H9 (cell line): Measurements from ENCODE around the gene CBFA2T2. TPM values are rescaled to one million over a fixed set of nuclear protein-coding genes. Genes with fewer than 3 reads are reported as not detected.

Source experiments
- DNase-seq: peaks from one replicate; pipeline ENCODE4 v3.0.0-alpha.2; 2017
- H2AFZ ChIP-seq: one replicate; pipeline ENCODE4 v1.6.1; 2013; ENCODE audit warnings: mild to moderate bottlenecking, low read length, control low read depth, moderate library complexity
- H2AK5ac ChIP-seq: 2 replicates; pipeline ENCODE4 v1.6.1; 2013; ENCODE audit warnings: low read length, control low read depth, mixed read lengths; ENCODE audit not compliant: insufficient read length
- H2BK120ac ChIP-seq: one replicate; pipeline ENCODE4 v1.6.1; 2013; ENCODE audit warnings: low read depth, mild to moderate bottlenecking, low read length, control low read depth, inconsistent platforms; ENCODE audit not compliant: poor library complexity, severe bottlenecking
- H2BK12ac ChIP-seq: 2 replicates; pipeline ENCODE4 v1.6.1; 2013; ENCODE audit warnings: low read length, control low read depth, mixed read lengths, low read depth; ENCODE audit not compliant: insufficient read length
- H2BK15ac ChIP-seq: 2 replicates; pipeline ENCODE4 v1.6.1; 2013; ENCODE audit warnings: low read depth, low read length, control low read depth
- H2BK20ac ChIP-seq: one replicate; pipeline ENCODE4 v1.6.1; 2013; ENCODE audit warnings: low read depth, mild to moderate bottlenecking, low read length, control low read depth, inconsistent platforms; ENCODE audit not compliant: poor library complexity, severe bottlenecking
- H2BK5ac ChIP-seq: 2 replicates; pipeline ENCODE4 v1.6.1; 2013; ENCODE audit warnings: low read length, control low read depth, mixed read lengths; ENCODE audit not compliant: insufficient read length
- H3K14ac ChIP-seq: 2 replicates; pipeline ENCODE4 v1.6.1; 2013; ENCODE audit warnings: low read length, control low read depth; ENCODE audit not compliant: insufficient read depth
- H3K18ac ChIP-seq: 2 replicates; pipeline ENCODE4 v1.6.1; 2013; ENCODE audit warnings: low read depth, mild to moderate bottlenecking, mixed read lengths, low read length, control low read depth; ENCODE audit not compliant: insufficient read length
- H3K23ac ChIP-seq: 2 replicates; pipeline ENCODE4 v1.6.1; 2013; ENCODE audit warnings: low read length, control low read depth, mixed read lengths, low read depth; ENCODE audit not compliant: insufficient read length
- H3K23me2 ChIP-seq: 2 replicates; pipeline ENCODE4 v1.6.1; 2013; ENCODE audit warnings: low read depth, mild to moderate bottlenecking, mixed read lengths, low read length, control low read depth; ENCODE audit not compliant: insufficient read length, poor library complexity, severe bottlenecking
- H3K27ac ChIP-seq: 2 replicates; pipeline ENCODE4 v1.5.1; 2013; ENCODE audit warnings: low read length, control low read depth, mixed read lengths, low read depth; ENCODE audit not compliant: insufficient read length
- H3K27me3 ChIP-seq: 2 replicates; pipeline ENCODE4 v1.6.1; 2013; ENCODE audit warnings: low read length, control low read depth, inconsistent platforms; ENCODE audit not compliant: insufficient read depth
- H3K4ac ChIP-seq: 2 replicates; pipeline ENCODE4 v1.6.1; 2013; ENCODE audit warnings: low read depth, mild to moderate bottlenecking, control low read depth, inconsistent platforms, low read length, moderate library complexity
- H3K4me1 ChIP-seq: 2 replicates; pipeline ENCODE4 v1.6.1; 2013; ENCODE audit warnings: low read length, control low read depth, inconsistent platforms; ENCODE audit not compliant: insufficient read depth
- H3K4me2 ChIP-seq: 2 replicates; pipeline ENCODE4 v1.6.1; 2013; ENCODE audit warnings: low read length, control low read depth, mixed read lengths; ENCODE audit not compliant: insufficient read length, insufficient read depth
- H3K56ac ChIP-seq: 2 replicates; pipeline ENCODE4 v1.6.1; 2013; ENCODE audit warnings: low read depth, mild to moderate bottlenecking, mixed read lengths, low read length, control low read depth; ENCODE audit not compliant: insufficient read length
- H3K79me1 ChIP-seq: 2 replicates; pipeline ENCODE4 v1.6.1; 2013; ENCODE audit warnings: low read depth, mild to moderate bottlenecking, moderate library complexity, low read length, control low read depth, inconsistent platforms; ENCODE audit not compliant: insufficient read depth, poor library complexity, severe bottlenecking
- H3K79me2 ChIP-seq: 2 replicates; pipeline ENCODE4 v1.6.1; 2013; ENCODE audit warnings: low read length, control low read depth, inconsistent platforms; ENCODE audit not compliant: insufficient read depth
- H3K9ac ChIP-seq: 2 replicates; pipeline ENCODE4 v1.6.1; 2013; ENCODE audit warnings: low read length, control low read depth, mixed read lengths; ENCODE audit not compliant: insufficient read length; ENCODE audit errors: extremely low read depth
- H3K9me3 ChIP-seq: one replicate; pipeline ENCODE4 v1.6.1; 2013; ENCODE audit warnings: low read depth, low read length, inconsistent platforms; ENCODE audit not compliant: control insufficient read depth
- H3T11ph ChIP-seq: one replicate; pipeline ENCODE4 v1.6.1; 2013; ENCODE audit warnings: mild to moderate bottlenecking, low read length, control low read depth, inconsistent platforms
- H4K20me1 ChIP-seq: one replicate; pipeline ENCODE4 v1.6.1; 2013; ENCODE audit not compliant: control insufficient read depth, insufficient read length, insufficient read depth
- H4K5ac ChIP-seq: 2 replicates; pipeline ENCODE4 v1.6.1; 2013; ENCODE audit warnings: low read depth, mild to moderate bottlenecking, mixed read lengths, low read length, control low read depth; ENCODE audit not compliant: insufficient read length
- H4K8ac ChIP-seq: replicated peaks from 2 replicates; pipeline ENCODE4 v1.6.1; 2013; ENCODE audit warnings: low read length, control low read depth, mixed read lengths, low read depth; ENCODE audit not compliant: insufficient read length
- H4K91ac ChIP-seq: 2 replicates; pipeline ENCODE4 v1.6.1; 2013; ENCODE audit warnings: low read depth, mild to moderate bottlenecking, moderate library complexity, mixed read lengths, low read length, control low read depth; ENCODE audit not compliant: insufficient read length
- H3K27ac Mint-ChIP-seq, 3 experiments: 2 replicates in 2 of 3; 3 replicates in 1 of 3; pipeline ENCODE4 v1.8.0; 2020 to 2021; ENCODE audit warnings: mixed read lengths in 3 of 3, mild to moderate bottlenecking in 1 of 3, moderate library complexity in 1 of 3
- H3K27me3 Mint-ChIP-seq: 2 replicates; pipeline ENCODE4 v1.8.0; 2021; ENCODE audit warnings: low read depth, mild to moderate bottlenecking, moderate library complexity, mixed read lengths
- H3K36me3 Mint-ChIP-seq, 3 experiments: 2 replicates in 2 of 3; 3 replicates in 1 of 3; pipeline ENCODE4 v1.8.0; 2020 to 2021; ENCODE audit warnings: low read depth in 3 of 3, mixed read lengths in 3 of 3; ENCODE audit not compliant: insufficient read depth in 1 of 3
- H3K4me1 Mint-ChIP-seq, 2 experiments: 2 replicates each; pipeline ENCODE4 v1.8.0; 2020; ENCODE audit warnings: mixed read lengths in 2 of 2
- H3K4me3 Mint-ChIP-seq, 2 experiments: 2 replicates in 1 of 2; 3 replicates in 1 of 2; pipeline ENCODE4 v1.8.0; 2020 to 2021; ENCODE audit warnings: mild to moderate bottlenecking in 2 of 2, mixed read lengths in 2 of 2, moderate library complexity in 1 of 2
- H3K9me3 Mint-ChIP-seq, 2 experiments: 2 replicates in 1 of 2; 3 replicates in 1 of 2; pipeline ENCODE4 v1.8.0; 2020; ENCODE audit warnings: mild to moderate bottlenecking in 2 of 2, mixed read lengths in 2 of 2, moderate library complexity in 1 of 2
- WGBS: extraction: QIAGEN DNeasy Blood & Tissue Kit; methylation state at CpG from one replicate; pipeline ENCODE4 v1.1.7; 2013; ENCODE audit warnings: missing lambda C conversion rate, low lambda C conversion rate, mixed read lengths; ENCODE audit not compliant: insufficient read length; ENCODE audit errors: extremely low coverage; 5-methylcytosine and 5-hydroxymethylcytosine counted together
- total RNA-seq: library from RNA; stranded (reverse); gene quantifications from 2 replicates; pipeline ENCODE4 v1.2.1, GENCODE V29; 2021
- TF ChIP-seq, protein P1 (sequence below): fragments of 200-600 bp; sonication (generic); conservative IDR thresholded peaks from 3 replicates; pipeline ENCODE4 v1.8.0; 2021; ENCODE audit warnings: antibody characterized with exemption, mild to moderate bottlenecking

Gene CBFA2T2
- total RNA-seq, 1 experiment from 2014 or later = 11.2 TPM

DNA sequence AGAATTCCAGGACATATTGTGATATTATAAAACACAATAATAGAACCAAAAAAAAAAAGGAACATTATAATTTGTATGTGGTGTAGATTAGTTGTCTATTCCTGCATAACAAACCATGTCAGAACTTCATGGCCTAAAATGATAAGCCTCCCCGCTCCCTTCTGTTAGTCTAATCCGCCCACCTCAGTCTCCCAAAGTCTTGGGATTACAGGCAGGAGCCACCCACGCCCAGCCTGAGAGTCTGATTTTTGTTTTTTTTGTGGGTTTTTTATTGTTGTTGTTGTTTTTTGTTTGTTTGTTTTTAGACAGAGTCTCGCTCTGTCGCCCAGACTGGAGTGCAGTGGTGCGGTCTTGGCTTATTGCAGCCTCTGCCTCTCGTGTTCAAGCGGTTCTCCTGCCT is 111.1 kb downstream of the CBFA2T2 start:
- Histone ChIP-seq H2BK120ac (no peak overlapping the region), H2BK12ac (no peak overlapping the region), H3K56ac (no peak overlapping the region), H4K8ac (no peak overlapping the region), H3K79me1 (no peaks in the 10 kb centered on the region), H4K20me1 (no peaks in the 10 kb centered on the region), H3K4ac (no peak overlapping the region), H3K27ac (no peak overlapping the region), H3K18ac (no peak overlapping the region), H4K91ac (no peak overlapping the region), H2AFZ (no peak overlapping the region), H3K9me3 (no peaks in the 10 kb centered on the region), H3K14ac (no peak overlapping the region), H3T11ph (no peak overlapping the region), H3K4me1 (no peaks in the 10 kb centered on the region), H3K4me2 (no peak overlapping the region), H4K5ac (no peak overlapping the region), H3K79me2 (no peaks in the 10 kb centered on the region), H3K27me3 (no peaks in the 10 kb centered on the region), H2BK5ac (no peak overlapping the region), H2BK20ac (no peak overlapping the region), H3K9ac (no peak overlapping the region), H3K23me2 (no peaks in the 10 kb centered on the region), H2AK5ac (no peak overlapping the region), H2BK15ac (no peak overlapping the region), H3K23ac (no peak overlapping the region)
- peaks cover 6 to 13% (median 12%) of the 10 kb centered on the region in 3 experiments; a peak in 6 of 7 replicates for H3K36me3 Mint-ChIP-seq
- no peaks in the 10 kb centered on the region for H3K27me3 Mint-ChIP-seq
- H3K4me1 Mint-ChIP-seq = peaks cover 0 to 5% of the 10 kb centered on the region in 2 experiments; a peak in 2 of 4 replicates
- DNase-seq = no peak
- no peak overlapping the region for H3K4me3 Mint-ChIP-seq
- H3K9me3 Mint-ChIP-seq = peaks cover 5 to 7% of the 10 kb centered on the region in 2 experiments; a peak in 3 of 5 replicates
- H3K27ac Mint-ChIP-seq = no peak overlapping the region
- no CpG with 5 or more reads among the region's 8 CpGs for WGBS
- TF ChIP-seq, protein P1, sequence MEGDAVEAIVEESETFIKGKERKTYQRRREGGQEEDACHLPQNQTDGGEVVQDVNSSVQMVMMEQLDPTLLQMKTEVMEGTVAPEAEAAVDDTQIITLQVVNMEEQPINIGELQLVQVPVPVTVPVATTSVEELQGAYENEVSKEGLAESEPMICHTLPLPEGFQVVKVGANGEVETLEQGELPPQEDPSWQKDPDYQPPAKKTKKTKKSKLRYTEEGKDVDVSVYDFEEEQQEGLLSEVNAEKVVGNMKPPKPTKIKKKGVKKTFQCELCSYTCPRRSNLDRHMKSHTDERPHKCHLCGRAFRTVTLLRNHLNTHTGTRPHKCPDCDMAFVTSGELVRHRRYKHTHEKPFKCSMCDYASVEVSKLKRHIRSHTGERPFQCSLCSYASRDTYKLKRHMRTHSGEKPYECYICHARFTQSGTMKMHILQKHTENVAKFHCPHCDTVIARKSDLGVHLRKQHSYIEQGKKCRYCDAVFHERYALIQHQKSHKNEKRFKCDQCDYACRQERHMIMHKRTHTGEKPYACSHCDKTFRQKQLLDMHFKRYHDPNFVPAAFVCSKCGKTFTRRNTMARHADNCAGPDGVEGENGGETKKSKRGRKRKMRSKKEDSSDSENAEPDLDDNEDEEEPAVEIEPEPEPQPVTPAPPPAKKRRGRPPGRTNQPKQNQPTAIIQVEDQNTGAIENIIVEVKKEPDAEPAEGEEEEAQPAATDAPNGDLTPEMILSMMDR = no peak
